ENCODE results near the gene METTL9.

DNA sequence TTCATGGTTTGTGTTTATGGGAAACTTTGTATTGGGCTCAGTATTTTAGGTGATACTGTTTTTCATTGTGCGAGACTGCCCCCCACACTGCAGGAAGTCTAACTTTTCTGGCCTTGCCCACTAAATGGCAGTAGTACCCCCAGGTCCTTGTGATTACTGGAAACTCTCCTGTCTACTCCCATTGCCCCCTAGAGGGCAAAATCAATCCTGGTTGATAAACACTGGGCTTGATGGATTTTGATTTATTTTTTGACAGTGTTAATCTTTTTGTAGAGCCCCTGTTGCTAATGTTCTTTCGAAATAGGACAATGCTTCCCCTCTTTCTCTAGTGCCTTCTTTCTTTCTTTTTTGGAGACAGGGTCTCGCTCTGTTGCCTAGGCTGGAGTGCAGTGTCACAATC lies 15.5 kb downstream of the METTL9 start:
- TF ChIP-seq, protein P1, sequence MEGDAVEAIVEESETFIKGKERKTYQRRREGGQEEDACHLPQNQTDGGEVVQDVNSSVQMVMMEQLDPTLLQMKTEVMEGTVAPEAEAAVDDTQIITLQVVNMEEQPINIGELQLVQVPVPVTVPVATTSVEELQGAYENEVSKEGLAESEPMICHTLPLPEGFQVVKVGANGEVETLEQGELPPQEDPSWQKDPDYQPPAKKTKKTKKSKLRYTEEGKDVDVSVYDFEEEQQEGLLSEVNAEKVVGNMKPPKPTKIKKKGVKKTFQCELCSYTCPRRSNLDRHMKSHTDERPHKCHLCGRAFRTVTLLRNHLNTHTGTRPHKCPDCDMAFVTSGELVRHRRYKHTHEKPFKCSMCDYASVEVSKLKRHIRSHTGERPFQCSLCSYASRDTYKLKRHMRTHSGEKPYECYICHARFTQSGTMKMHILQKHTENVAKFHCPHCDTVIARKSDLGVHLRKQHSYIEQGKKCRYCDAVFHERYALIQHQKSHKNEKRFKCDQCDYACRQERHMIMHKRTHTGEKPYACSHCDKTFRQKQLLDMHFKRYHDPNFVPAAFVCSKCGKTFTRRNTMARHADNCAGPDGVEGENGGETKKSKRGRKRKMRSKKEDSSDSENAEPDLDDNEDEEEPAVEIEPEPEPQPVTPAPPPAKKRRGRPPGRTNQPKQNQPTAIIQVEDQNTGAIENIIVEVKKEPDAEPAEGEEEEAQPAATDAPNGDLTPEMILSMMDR (IDR thresholded peaks at IDR 0.05; ENCODE audit: poor library complexity), result no peak
- TF ChIP-seq EZH2phosphoT487 (IDR thresholded peaks at IDR 0.05; ENCODE audit: low read depth, severe bottlenecking, unreplicated experiment), result no peak
- TF ChIP-seq EZH2 (IDR thresholded peaks at IDR 0.05; ENCODE audit: borderline replicate concordance), result no peak

All from hepatocyte (in vitro differentiated cells).